Measurements from ENCODE around the gene AEBP1. TPM values are rescaled to one million over a fixed set of nuclear protein-coding genes. Genes with fewer than 3 reads are reported as not detected.

The AEBP1 gene
- polyA plus RNA-seq, 12 donors, result 57.6 to 145 (median 93.5) TPM; not detected in 1

DNA sequence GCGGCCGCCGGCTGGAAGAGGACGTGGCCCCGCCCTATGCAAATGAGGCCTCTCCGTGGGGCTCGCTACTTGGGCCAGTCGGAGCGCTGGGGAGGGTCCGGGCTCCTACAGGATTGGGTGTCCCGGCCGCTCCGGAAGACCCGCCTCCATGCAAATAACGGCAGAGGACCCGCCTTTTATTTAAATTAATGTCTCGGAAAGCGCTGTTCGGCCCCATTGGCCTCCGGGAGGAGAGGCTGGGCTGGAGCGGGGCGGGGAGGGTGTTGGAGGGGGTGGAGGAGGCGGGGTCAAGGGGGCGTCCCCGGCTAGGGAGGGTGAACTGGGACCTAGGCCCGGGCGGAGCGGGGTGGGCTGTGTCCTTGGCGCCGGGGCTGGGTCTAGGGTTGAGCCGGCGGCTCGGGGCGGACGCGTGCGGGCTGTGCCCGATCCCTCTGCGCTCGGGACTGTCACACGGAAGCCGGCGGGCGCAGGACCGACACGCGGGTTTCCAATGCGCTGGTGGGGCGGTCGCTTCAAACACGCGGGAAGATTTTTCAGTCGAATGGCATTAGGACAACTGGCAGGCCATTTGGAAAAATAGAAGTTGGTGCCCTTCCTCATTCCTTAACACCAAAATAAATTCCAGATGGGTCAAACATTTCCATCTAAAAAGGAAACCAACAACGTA is 21.5 kb upstream of the AEBP1 start:
- DNase-seq, result peak; percentile 97

DNA sequence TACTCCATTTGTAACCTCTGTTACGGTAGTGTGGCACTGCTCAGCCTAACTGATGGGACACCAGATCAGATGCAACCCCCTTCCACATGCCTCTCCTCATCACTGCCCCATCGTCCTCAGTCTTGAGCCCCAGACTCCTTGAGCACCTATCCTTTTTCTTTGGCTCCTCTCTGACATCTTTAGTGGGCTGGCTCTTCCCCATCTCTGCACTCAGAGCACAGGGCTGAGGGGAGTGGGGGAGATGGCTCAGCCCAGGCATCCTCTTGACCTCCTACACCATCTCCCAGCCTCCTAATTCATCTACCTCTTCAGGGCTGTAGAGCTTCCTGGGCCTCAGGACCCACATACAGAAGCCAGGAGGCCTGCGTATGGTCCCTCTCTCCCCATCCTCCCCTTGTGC is 20.3 kb upstream of the AEBP1 start:
- DNase-seq, result no peak

DNA sequence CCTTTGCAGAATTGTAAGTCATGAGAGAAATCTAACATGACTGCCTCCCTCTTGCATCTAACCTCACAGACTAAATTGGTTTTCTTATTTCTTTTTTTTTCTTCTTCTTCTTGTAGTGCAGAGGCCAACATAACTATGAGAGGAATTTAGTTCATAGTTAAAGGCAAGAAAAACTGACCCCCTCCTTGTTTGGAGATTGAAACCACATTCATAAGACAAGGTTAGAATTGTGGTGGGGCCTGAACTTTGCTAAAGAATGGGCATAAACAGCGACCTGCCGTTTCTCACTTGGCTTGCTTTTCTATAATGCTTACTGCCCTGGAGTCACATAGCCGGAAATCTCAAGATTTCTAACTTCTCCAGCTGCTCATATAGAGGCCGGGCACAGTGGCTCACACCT is 19.4 kb upstream of the AEBP1 start:
- DNase-seq, result no peak

DNA sequence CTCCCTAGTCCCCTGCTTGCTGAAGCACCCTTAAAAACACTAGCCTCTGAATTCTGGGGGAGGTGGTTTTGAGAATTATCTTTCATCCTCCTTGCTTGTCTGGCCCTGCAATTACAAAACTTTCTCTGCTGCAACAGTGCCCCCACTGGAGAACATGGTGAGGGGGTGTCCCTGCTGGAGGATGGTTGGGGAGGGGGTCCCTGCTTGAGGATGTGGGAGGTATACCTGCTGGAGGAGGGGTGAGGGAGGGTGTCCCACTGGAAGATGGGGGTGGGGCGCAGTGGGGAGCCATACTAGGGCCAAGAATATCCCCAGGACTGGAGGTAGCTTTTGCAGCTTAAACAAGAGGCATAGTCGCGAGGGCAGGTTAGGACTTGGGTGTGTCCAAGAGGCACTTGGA is 18.6 kb upstream of the AEBP1 start:
- DNase-seq, result no peak

DNA sequence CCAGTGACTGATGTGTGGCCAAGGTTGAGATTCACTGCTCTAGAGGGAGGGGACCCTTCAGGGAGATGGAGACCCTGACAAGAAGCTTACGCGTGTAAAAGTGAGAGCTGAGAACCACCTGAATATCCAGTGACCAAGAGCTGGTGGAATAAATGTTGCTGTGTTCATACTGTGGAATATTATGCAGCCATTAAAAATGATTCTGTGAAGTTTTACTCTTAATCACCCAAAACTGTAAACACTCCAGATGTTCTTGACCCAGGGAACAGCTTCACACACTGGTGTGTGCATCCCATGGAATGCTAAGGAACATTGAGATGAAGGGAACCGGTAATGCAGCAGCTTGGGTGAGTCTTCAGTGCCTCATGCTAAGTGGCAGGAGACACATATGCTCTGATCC is 17.5 kb upstream of the AEBP1 start:
- no peak for DNase-seq

DNA sequence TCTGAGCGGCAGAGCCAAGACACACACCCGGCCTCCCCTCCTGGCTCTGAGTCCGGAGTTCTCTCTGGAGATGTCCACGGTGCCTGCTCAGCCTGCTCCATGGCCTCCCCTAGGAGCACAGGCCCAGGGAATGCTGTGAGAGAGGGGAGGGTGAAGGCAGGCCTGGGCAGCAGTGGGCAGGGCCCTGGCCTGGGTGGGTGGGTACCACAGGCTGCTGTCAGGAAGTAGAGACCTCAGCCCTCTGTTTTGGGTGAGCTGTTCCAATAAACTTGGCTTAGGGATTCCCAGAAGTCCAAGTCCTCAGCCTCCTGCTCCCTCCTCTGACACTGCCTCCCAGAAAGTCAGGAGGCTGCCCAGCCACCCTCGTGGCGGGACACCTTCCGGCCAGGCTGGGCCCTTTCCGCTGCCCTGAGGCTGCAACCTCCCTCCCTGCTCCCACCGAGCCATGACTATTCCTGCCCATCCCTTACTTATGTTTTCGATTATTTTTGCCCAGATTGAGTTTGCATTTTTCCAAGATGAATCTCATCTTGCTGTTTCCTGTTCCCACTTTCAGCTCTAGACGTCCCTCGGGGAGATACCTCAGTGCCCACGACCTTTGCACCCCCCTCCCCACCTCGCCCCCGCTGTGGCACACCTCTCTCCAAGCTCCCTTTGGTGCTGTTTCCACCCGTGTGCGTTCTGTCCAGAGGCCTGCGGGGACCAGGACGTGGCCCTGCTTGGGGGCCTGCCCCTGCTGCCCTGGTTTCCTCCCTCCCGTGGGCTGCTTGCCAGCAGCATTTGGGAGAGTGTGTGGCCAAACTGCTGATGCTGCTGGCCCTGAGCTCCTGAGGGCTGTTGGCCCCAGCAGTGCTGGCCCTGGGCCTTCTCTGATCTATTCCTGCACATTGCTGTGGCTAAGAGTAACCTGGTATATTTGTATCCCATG is 16.0 kb upstream of the AEBP1 start:
- no peak for DNase-seq

DNA sequence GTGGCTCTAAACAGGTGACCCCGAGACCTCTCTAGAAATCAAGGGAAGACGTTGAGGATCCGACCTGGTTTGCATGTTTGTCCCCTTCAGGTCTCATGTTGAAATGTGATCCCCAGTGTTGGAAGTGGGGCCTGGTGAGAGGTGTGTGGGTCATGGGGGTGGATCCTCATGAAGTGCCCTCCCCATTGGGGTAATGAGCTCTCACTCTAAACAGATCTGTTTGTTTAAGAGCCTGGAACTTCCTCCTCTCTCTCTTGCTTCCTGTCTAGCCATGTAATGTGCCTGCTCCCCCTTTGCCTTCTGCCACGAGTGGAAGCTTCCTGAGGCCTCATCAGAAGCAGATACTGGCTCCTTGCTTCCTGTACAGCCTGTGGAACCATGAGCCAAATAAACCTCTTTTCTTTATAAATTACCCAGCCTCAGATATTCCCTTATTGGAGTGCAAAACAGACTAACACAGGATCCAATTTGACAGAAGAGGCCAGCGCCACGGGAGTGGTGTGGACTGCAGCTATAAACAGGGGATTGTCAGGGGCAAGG is 11.0 kb upstream of the AEBP1 start:
- no peak for DNase-seq

DNA sequence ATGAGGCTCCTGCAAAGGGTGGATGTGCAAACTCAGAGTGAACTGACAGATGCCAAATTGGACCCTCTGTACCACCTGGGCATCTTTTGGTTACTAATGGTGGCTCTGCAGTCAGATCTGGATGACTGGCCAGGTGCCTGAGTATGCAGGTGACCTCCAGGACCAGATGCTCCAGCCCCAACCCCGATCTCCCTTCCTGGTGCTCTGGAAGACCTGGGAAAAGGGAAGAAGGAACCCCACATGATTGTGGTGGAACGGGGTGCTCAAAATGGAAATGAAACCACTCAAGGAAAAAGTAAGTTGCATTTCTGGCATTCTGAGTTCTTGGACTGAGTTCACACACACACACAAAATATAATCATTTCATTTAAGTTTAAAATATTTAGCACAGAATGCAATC is 9.8 kb upstream of the AEBP1 start:
- DNase-seq, result no peak

DNA sequence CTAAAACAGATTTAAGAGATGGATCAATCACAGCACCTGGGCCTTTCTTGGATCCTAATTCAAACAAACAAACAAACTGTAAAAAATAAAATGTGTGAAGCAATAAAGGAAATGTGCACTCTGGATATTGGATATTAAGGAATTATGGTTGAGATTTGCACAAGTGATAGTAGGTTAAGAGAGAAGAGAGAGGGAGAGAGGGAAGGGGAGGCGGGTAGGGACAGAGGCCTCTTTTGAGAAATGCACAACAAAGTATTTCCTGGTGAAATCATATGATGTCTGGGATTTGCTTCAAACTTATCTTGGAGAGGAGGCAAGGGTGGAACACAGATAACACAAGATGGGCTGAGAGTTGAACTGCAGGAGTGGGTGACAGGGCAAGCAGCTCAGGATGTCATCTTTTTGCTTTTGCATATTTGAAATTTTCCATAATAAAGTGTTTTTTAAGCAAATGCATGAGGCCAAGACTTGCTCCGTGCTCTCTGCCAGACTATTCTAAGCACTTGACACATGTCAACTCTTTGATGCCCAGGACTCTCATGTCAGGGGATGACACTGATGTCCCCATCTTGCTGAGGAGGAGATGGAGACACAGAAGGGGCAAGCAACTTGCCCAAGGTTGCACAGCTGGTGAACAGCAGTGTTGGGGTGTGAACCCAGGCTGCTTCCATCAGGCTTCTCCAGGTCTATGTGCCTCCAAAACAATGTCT is 9.1 kb upstream of the AEBP1 start:
- no peak for DNase-seq

DNA sequence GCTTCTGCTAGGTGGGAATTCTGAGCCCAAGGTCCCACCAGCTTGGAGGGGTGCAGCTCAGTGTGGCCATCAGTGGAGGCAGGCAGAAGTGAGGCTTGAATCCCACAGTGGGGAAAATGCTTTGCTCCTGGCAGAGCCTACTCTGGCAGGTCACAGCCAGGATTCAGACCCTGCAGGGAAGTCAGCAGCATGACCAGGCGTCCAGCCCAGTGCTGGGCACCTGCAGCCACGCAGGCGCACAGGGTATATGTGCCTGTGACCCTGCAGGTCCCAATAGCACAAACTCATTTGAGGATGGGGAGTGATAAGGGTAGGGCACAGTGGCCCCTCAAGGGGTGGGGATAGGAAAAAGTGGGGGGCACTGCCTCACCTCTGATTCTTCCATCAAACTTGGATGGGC is 8.4 kb upstream of the AEBP1 start:
- no peak for DNase-seq

DNA sequence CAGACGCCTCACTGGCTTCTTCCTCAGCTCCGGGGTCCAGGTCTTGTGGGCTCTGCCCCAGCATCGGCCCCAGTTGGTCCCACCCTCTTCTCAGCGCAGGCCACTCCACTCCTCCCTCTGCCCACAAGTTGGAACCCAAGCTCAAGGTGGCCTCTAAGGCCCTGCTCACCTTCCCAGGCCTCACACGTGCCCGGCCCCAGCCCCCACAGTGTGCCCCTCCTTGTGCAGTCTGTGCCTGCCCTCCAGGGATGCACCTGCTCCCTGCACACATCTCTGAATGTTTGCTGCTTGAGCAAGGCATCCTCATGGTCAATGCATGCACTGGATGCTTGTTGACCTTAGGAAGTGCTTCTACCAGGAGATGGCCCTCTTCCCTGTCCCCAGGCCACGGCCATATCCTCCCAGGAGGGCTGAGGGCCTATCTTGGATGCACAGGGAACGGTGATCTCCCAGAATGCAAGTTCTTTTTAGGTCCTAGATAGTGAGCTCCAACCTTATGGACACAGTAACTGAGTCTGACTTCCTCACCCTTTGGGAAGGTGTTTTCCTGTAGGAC is 7.7 kb upstream of the AEBP1 start:
- no peak for DNase-seq

DNA sequence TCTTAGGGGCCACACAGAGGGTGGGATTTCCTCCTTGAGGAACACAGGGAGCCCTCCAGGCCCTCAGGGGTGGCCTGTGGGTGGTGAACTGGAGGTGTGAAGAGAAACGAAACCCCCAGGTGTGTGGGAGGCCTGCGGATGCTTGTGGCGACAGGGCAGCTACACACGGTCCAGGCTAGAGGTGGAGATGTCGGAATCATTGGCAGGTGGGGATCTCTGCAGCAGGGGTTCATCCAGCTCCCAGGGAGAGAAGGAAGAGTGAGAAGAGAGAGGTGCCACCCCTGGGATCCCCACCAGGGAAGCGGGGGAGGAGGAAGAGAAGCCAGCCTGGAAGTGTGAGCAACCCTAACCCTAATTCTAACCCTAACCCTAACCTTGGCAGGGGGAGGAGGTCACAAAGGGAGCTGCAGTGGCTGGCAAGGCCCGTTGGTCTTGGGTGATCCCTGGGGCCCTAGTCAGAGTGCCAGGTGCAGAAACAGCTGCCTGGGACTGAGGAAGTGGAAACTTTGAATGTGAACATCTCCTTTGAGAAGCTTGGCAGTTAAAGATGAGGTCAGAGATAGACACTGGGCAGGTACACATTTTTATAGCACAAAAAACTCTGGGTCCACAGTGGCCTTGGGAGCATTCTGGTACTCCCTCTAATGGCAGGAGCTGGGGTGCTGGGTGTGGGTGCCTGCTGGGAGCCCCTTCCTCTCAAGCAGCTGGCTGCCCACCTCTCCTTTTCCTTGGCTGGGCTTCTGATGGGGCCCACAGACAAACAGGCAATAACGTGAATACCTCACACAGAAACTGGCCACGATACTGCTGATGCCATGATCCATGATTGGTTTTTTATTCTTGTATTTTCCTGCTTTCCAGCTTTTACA is 6.8 kb upstream of the AEBP1 start:
- no peak for DNase-seq

DNA sequence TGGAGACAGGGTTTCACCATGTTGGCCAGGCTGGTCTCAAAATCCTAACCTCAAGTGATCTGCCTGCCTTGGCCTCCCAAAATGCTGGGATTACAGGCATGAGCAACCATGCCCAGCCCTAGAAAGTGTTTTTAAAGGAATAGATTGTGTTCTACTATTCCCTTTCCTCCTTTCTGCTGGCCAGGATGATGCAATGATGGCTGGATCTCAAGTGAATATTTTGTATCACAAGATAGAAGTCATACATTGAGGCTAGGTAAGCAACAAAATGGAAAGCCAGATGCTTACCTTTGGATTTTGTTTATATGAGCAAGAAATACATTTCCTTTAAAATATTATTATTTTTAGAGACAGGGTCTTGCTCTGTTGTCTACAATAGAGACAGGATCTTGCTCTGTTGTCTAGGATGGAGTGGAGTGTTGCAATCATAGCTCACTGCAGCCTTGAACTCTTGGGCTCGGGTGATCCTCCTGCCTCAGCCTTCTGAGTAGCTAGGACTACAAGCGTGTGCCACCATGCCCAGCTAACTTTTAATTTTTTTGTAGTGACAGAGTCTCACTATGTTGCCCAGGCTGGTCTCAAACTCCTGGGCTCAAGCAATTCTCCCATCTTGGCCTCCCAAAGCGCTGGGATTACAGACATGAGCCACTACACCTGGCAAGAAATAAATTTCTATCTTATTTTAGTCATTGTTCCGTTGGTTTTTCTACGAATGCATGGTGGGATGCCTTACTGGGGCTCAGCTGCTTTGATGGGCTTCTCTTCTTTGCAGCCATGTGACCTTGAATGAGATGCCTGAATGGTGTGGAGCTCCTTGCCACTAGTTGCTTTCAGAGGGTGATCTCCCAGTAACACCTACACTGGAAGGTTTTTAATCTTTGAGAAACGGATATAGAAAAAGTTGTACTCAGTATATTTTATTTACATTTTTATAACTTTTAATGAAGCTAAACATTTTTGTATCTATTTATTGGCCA is 5.8 kb upstream of the AEBP1 start:
- DNase-seq, result no peak

DNA sequence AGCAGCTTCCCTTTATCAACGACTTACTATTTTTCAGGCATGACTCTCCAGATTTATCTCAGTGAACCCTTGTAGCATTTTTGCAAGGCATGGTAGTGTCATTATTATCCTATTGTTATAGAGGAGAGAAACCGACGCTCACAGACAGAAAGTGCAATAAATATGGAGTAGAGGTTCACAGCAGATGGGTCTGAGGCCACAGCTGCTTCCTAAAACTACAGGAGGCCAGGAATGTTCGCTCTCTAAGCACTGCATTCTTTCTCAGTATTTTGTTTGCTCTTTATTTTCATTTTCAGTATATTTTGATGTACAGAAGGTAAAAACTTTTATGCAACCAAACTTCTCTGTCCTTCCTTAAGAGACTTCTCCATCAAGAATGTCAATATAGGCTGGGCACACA is 4.5 kb upstream of the AEBP1 start:
- no peak for DNase-seq

DNA sequence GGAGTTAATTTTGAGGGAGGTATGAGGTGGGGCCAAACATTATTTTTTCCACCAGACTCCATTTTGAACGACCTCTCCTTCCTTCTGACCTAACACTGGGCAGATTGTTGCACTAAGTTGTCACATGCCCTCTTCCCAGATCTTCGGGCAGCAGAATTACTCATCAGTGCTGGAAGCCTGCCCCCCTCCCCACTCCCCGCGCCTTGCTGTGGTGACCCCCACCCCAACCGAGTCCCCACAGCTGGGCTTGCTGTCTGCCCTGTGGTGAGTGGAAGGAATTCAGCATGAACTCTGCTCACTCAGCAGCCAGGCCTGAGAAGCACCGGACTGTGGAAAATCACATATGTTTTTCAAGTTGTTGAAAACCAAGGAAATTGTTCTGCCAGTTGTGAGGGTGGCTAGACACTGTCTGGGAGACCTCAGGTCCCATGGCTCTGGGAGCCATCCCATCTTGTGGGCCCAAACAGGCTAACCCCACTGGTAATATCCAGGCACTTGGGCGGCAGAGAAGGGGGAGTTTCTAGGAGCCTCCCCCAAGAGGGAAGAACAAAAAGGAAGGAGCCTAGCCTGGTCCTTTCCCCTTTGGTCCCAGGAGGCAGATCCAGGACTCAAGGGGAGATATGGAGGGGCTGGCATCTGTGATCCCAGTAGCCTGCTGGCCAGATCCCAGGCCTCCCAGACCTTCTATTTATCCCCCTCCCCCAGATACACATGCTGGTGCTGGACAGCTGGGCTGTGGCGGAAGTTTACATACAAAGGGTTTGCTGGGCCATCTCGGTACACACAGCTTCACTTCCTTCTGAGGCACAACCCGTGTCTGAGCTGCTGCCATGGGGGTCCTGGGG is 3.5 kb upstream of the AEBP1 start:
- no peak for DNase-seq

DNA sequence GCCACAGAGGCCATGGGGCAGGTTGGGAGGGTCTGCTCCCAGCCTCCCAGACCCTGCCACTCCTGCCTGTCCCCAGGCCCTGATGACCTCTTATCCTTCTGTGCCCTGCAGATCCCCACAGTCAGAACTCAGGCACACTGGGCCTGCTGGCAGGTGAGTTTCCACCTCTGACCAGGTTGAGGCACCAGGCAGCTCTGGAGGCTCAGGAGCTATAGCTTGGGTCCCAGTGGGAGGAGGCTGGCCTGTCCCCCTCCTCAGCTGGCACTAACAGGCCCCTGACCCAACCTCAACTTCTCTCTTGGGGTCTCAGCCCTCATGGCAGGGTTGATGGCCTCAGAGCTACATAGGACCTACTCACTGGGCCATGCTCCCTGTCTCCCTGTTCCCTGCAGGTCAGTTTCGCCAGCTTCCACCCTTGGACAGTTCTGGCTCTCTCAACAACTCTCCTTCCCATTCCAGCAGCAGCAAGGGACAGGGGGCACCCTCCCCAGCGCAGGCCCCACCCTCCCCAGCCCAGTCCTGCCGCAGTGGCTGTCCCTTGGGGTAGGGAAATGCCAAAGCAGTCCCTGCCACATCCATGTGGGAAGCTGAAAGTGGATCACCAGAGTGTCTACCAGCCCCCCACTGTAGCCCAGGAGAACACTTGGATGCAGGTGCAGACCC is 2.7 kb upstream of the AEBP1 start:
- DNase-seq, result no peak

DNA sequence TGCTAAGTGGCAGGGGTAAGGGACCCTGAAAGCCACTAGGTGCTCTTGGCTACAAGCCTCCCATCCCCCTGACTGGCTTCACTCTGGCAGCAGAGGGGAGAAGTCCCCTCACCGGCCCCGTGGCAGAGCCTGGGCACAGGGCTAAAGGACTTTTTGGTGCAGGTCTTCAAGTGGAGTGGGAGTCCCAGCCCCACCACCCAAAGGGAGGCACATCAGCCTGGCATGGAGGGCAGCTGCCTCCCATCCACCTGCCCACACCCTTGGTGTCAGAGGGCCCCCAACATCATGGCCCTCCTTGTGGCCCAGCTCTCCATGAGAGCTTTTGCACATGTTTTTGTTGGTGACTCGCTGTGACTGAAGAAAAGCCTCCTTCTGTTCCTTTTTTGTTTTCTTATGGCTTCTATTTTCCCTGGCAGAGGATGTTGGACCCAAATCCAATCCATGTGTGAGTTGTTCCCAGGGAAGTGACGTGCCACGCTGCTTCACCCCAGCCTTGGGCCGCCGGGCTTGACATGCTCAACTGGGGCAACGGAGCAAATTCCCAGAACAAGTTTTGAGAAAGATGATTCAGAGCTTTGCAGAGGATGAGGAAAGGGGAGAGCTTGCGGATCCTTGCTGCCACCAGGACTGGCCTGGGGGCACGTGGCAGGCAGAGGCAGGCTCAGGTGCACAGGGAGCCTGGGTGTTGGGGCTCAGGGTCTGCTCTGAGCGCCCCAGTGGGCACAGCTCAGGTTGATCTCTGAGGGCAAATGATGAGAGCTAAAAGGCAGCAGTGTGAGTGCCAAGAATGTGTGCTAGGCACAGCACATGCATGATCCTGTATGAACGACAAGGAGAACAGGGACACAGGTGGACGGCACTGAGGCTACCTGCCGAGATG is 1.9 kb upstream of the AEBP1 start:
- no peak for DNase-seq

Data from muscle of arm (tissue), 12 donors.